HFF-Myc (cell line): ENCODE data around the gene ZCCHC14.
A peak's percentile ranks its signal among the peaks of the same experiment; 100 is the strongest.
"Not testable (repeated sequence)": the region's sequence is repeated elsewhere in the genome, so short reads cannot be mapped to it uniquely, and the experiment has no call there.

Source experiments
- DNase-seq: peaks from one replicate; pipeline ENCODE4 v3.0.0-alpha.2; 2011; ENCODE audit warnings: low read depth; ENCODE audit errors: extremely low read depth
- H3K4me3 ChIP-seq: replicated peaks from 2 replicates; pipeline ENCODE4 v1.5.1; 2011; ENCODE audit warnings: low read depth, mild to moderate bottlenecking, control low read depth, low read length
- TF ChIP-seq, protein P1 (sequence below): IDR thresholded peaks from 2 replicates; pipeline ENCODE4 v1.5.1; 2012; ENCODE audit warnings: mild to moderate bottlenecking, low read depth, low read length, control low read depth; ENCODE audit errors: missing control alignments

Gene ZCCHC14

DNA sequence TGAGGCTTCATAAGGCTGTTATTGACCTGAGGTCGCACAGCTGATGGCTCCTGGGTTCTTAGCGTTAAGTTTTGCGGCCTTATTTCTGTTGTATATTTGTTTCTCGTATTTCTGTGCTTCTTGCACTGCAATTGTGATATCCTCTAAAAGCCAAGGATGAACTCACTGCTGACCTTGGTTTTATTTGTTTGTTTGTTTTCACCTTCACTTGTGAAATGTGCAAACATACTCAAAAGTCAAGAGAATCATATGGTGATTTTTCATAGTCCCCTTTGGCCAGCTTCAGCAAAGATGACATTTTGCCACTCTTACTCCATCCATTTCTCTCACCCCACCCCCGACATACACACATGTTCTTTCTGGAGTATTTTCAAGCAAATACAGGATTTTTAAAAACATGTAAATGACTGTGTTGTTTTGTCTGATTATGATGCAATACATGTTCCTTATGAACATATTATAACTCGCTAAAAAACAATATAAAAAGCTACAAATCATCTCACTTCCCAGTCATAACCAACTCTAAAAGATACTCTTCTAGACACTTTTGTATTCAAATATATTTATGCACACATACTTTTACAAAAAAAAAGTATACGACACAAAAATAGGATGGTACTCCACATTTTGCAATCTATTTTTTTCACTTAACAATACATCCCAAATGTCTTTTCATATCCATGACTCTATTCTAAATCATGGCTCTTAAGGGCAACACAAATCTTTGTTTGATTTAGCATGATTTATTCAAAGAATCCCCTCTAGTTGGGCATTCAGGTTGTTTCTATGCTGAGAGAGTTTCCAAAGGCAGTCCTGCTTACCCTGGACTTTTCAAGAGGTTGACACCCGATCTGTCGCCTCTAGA is 5.7 kb upstream of the ZCCHC14 start:
- no peak for DNase-seq
- no peak overlapping the region for H3K4me3 ChIP-seq
- TF ChIP-seq, protein P1, sequence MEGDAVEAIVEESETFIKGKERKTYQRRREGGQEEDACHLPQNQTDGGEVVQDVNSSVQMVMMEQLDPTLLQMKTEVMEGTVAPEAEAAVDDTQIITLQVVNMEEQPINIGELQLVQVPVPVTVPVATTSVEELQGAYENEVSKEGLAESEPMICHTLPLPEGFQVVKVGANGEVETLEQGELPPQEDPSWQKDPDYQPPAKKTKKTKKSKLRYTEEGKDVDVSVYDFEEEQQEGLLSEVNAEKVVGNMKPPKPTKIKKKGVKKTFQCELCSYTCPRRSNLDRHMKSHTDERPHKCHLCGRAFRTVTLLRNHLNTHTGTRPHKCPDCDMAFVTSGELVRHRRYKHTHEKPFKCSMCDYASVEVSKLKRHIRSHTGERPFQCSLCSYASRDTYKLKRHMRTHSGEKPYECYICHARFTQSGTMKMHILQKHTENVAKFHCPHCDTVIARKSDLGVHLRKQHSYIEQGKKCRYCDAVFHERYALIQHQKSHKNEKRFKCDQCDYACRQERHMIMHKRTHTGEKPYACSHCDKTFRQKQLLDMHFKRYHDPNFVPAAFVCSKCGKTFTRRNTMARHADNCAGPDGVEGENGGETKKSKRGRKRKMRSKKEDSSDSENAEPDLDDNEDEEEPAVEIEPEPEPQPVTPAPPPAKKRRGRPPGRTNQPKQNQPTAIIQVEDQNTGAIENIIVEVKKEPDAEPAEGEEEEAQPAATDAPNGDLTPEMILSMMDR: no peak

GRCh38 chr16:87497767-87498290 is 5.0 kb upstream of the ZCCHC14 start:
- not testable (repeated sequence) for DNase-seq

GRCh38 chr16:87497023-87497766 is 4.4 kb upstream of the ZCCHC14 start:
- not testable (repeated sequence) for DNase-seq, H3K4me3 ChIP-seq

More at GRCh38 chr16:87497767-87498290, 5.0 kb upstream of the ZCCHC14 start:
- not testable (repeated sequence) for H3K4me3 ChIP-seq

DNA sequence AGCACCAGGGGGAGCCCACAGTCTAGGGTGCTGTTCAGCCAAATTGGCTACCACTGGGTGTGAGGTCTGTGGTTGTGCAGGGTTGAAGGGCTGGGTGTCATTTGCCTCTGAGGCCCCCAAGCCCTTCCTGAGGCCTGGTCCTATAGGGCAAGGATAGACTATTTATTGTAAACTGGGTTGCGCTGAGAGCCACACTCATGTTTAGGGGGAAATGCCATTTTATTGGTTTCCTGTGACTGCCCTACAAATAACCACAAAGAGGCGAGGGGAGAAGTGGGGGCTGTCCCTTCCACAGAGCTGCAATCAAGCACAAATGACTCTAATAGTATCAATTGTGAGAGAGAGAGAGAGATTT is 3.6 kb upstream of the ZCCHC14 start:
- H3K4me3 ChIP-seq: no peak overlapping the region
- TF ChIP-seq, protein P1: no peak
- DNase-seq: no peak

DNA sequence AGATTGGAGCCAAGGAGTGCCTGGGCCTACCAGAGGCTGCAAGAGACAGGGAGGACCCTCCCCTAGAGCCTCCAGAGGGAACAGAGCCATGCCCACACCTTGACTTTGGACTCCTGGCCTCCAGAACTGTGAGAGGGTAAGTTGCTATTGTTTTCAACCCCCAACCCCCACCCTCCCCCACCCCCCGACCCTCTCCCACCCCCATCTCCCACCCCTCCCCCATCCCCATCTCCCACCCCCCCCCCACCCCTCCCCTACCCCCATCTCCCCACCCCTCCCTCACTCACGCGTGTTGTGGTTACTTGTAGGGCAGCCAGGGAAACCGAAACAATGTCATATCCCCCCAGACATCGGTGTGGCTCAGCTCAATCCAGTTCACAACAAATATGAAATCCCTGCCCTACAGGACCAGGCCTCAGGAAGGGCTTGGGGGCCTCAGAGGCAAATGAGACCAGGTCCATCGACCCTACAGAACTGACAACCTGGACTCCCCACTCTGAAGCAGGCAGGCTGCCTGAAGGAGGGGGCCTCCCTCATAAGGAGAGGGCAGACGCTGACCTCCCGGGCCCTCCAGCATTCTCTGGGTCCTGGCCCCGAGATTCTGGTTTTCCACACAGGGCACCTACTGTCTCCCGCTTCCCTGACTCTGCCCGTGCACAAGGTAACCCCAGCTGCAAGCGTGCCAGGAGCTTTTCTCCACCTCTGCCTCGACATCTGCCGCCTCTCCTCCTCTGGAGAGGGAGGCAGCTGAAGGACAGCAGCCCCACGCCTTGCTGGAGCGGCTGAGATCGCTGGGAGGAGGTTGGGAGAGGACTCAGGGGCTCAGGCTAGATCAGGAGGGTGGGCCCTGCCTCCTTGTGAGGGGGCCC is 3.0 kb upstream of the ZCCHC14 start:
- DNase-seq: no peak
- TF ChIP-seq, protein P1: no peak
- H3K4me3 ChIP-seq: no peak overlapping the region

DNA sequence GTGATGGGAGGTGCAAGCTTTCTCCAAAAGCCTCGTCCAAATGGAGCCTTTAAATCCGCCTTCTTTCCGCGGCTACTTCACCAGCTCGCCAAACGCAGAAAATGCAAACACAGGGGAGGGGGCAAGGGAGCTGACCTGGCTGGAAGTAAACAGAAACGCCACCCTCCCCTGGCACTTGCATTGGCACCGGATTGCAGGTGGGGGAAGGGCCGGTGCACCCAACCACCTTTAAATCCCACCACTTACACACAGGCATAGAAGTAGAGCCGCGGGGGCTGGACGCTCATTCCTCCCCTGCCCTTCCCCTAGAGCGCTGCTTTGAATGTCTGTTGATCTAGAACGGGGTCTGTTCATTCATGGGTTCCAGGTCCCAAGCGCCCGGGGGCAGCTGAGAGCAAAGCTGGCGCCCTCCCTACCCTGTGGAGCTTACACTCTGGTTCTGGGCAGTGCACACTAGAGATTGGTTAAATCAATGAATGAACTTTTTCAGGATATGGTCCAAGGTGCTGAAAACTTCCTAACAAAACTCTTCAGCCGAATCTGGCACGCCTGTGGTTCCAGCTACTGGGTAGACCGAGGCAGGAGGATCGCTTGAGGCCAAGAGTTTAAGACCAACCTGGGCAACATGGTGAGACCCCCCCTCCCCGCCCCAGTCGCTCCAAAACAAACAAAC is 920 bp upstream of the ZCCHC14 start:
- no peak for DNase-seq
- H3K4me3 ChIP-seq: peak overlapping the region; percentile 42
- TF ChIP-seq, protein P1: no peak

GRCh38 chr16:87492291-87492630 is 563 bp downstream of the ZCCHC14 start:
- DNase-seq: no peak
- TF ChIP-seq, protein P1: no peak
- H3K4me3 ChIP-seq: peak overlapping the region; percentile 49
